Smooth muscle cell (in vitro differentiated cells): ENCODE results near the gene PPM1B. TPM values are rescaled to one million over a fixed set of nuclear protein-coding genes. Genes with fewer than 3 reads are reported as not detected.

ENCODE experiments used
- DNase-seq: peaks from one replicate; lab custom pipeline; 2025; ENCODE audit not compliant: unreplicated experiment; lab: John Stamatoyannopoulos, UW
- H2AFZ ChIP-seq: fragments of 200-600 bp; sonication (generic); 2 replicates; pipeline ENCODE4 v1.6.0; 2016; ENCODE audit warnings: antibody characterized with exemption, low read depth, mild to moderate bottlenecking
- H3F3A ChIP-seq: fragments of 200-600 bp; sonication (generic); 2 replicates; pipeline ENCODE4 v1.6.0; 2017; ENCODE audit warnings: antibody characterized with exemption, low read depth
- H3K27ac ChIP-seq: fragments of 200-600 bp; sonication (generic); 2 replicates; pipeline ENCODE4 v1.5.1; 2016; ENCODE audit warnings: low read depth, mild to moderate bottlenecking
- H3K27me3 ChIP-seq: fragments of 200-600 bp; sonication (generic); 2 replicates; pipeline ENCODE4 v1.6.1; 2016; ENCODE audit warnings: low read depth, mild to moderate bottlenecking
- H3K36me3 ChIP-seq: fragments of 200-600 bp; sonication (generic); 2 replicates; pipeline ENCODE4 v1.5.1; 2016; ENCODE audit warnings: low read depth
- H3K4me1 ChIP-seq: fragments of 200-600 bp; sonication (generic); 2 replicates; pipeline ENCODE4 v1.5.1; 2016; ENCODE audit warnings: low read depth
- H3K4me2 ChIP-seq: fragments of 200-600 bp; sonication (generic); 2 replicates; pipeline ENCODE4 v1.6.0; 2016; ENCODE audit warnings: mild to moderate bottlenecking
- H3K4me3 ChIP-seq: fragments of 200-600 bp; sonication (generic); 2 replicates; pipeline ENCODE4 v1.5.1; 2016; ENCODE audit warnings: mild to moderate bottlenecking
- H3K79me2 ChIP-seq: fragments of 200-600 bp; sonication (generic); 2 replicates; pipeline ENCODE4 v1.6.0; 2016; ENCODE audit warnings: low read depth, mild to moderate bottlenecking
- H3K9ac ChIP-seq: fragments of 200-600 bp; sonication (generic); 2 replicates; pipeline ENCODE4 v1.6.0; 2016; ENCODE audit warnings: low read depth
- H3K9me3 ChIP-seq: fragments of 200-600 bp; sonication (generic); replicated peaks from 2 replicates; pipeline ENCODE4 v1.5.1; 2016; ENCODE audit warnings: low read depth
- H4K20me1 ChIP-seq: fragments of 200-600 bp; sonication (generic); 2 replicates; pipeline ENCODE4 v1.6.0; 2016; ENCODE audit warnings: low read depth
- WGBS: methylation state at CpG from one replicate; pipeline ENCODE4 v1.1.7; 2016; ENCODE audit warnings: low lambda C conversion rate; 5-methylcytosine and 5-hydroxymethylcytosine counted together
- polyA plus RNA-seq: library from polyadenylated mRNA; unstranded; fragments of >200 nt; fragmentation: Nextera tagmentation; extraction: Ambion mirVana; gene quantifications from 2 replicates; pipeline ENCODE4 v1.2.1, GENCODE V29; 2016
- total RNA-seq: library from RNA; depleted of rRNA; stranded (reverse); fragments of >200 nt; gene quantifications from 2 replicates; pipeline ENCODE4 v1.2.3, GENCODE V29; 2014
- TF ChIP-seq, protein P1 (sequence below): fragments of 200-600 bp; sonication (generic); IDR thresholded peaks from 2 replicates; pipeline ENCODE4 v1.5.1; 2017; ENCODE audit warnings: borderline replicate concordance, mild to moderate bottlenecking, antibody characterized with exemption; ENCODE audit not compliant: insufficient read depth, poor library complexity, severe bottlenecking

PPM1B gene
- total and polyA plus RNA-seq, 2 experiments from 2014 or later: 20.8 to 27.0 TPM

DNA sequence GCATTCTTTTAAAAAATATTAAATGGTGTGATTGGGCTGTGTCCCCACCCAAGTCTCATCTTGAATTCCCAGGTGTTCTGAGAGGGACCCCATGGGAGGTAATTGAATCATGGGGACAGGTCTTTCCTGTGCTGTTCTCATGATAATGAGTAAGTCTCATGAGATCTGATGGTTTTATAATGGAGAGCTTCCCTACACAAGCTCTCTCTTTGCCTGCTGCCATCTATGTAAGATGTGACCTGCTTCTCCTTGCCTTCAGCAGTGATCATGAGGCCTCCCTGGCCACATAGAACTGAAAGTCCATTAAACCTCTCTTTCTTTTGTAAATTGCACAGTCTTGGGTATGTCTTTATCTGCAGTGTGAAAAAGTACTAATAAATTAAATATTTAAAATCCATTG is 10.3 kb downstream of the PPM1B start:
- Histone ChIP-seq H3K9me3 (no peaks in the 10 kb centered on the region), H3K36me3 (no peaks in the 10 kb centered on the region), H4K20me1 (peaks cover 99% of the 10 kb centered on the region), H3K4me3 (no peak overlapping the region), H2AFZ (no peak overlapping the region), H3K9ac (no peak overlapping the region), H3K27ac (no peak overlapping the region), H3K79me2 (peaks cover 89% of the 10 kb centered on the region), H3F3A (no peaks in the 10 kb centered on the region), H3K4me1 (no peaks in the 10 kb centered on the region), H3K4me2 (no peak overlapping the region), H3K27me3 (no peaks in the 10 kb centered on the region)
- TF ChIP-seq, protein P1, sequence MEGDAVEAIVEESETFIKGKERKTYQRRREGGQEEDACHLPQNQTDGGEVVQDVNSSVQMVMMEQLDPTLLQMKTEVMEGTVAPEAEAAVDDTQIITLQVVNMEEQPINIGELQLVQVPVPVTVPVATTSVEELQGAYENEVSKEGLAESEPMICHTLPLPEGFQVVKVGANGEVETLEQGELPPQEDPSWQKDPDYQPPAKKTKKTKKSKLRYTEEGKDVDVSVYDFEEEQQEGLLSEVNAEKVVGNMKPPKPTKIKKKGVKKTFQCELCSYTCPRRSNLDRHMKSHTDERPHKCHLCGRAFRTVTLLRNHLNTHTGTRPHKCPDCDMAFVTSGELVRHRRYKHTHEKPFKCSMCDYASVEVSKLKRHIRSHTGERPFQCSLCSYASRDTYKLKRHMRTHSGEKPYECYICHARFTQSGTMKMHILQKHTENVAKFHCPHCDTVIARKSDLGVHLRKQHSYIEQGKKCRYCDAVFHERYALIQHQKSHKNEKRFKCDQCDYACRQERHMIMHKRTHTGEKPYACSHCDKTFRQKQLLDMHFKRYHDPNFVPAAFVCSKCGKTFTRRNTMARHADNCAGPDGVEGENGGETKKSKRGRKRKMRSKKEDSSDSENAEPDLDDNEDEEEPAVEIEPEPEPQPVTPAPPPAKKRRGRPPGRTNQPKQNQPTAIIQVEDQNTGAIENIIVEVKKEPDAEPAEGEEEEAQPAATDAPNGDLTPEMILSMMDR: no peak
- DNase-seq: no peak

DNA sequence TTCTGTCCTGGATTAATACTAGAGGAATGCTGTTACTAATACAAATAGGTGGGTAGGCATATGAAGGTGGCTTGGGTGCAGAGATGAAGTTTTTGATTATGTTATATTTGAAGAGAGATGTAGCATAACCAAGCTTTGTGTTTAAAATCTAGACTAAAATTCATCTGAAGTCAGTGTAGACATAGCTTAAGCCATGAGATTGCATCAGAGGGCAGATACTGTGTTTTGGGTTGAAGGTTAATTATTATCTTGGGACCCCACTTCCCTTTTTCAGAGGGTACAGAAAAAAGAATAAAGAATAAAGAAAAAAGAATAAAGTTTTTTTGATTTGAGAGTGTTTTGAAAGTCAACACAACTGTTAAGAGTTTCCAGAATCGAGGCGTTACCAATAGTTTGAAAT is 13.0 kb downstream of the PPM1B start:
- DNase-seq: no peak
- no peak overlapping the region for H3K9ac ChIP-seq
- no peaks in the 10 kb centered on the region for H3K36me3 ChIP-seq
- no peaks in the 10 kb centered on the region for H3K4me1 ChIP-seq
- H3K27me3 ChIP-seq: no peaks in the 10 kb centered on the region
- no peaks in the 10 kb centered on the region for H3F3A ChIP-seq
- H3K4me3 ChIP-seq: no peak overlapping the region
- H3K27ac ChIP-seq: no peak overlapping the region
- TF ChIP-seq, protein P1: no peak
- no peaks in the 10 kb centered on the region for H3K9me3 ChIP-seq
- H3K79me2 ChIP-seq: peaks cover 91% of the 10 kb centered on the region
- no peak overlapping the region for H2AFZ ChIP-seq
- no peak overlapping the region for H3K4me2 ChIP-seq
- H4K20me1 ChIP-seq: peaks cover 99% of the 10 kb centered on the region
- WGBS: 98% methylated on average over 2 of the region's 2 CpGs

DNA sequence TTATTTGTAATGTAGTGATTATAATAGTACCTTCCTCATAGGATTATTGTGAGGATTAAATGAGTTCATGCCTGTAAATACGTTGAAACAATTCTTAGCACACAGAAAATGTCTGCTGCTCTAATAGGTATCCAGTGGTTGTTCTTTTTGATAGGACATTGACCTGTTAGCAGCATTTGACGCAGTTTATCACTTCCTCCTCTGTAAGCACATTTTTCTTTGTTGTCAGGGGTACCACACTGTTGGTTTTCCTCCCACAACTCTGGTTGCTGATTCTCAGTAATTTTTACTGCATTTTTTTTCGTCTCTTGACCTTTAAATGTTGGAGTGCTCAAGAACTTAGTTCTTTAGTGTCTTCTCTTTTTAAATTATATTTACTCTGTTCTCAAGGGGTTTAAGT is 15.4 kb downstream of the PPM1B start:
- no peaks in the 10 kb centered on the region for H3F3A ChIP-seq
- H3K36me3 ChIP-seq: no peaks in the 10 kb centered on the region
- no peaks in the 10 kb centered on the region for H3K9me3 ChIP-seq
- H3K4me3 ChIP-seq: no peak overlapping the region
- H3K27me3 ChIP-seq: no peaks in the 10 kb centered on the region
- H3K4me2 ChIP-seq: no peak overlapping the region
- peaks cover 99% of the 10 kb centered on the region for H4K20me1 ChIP-seq
- no peaks in the 10 kb centered on the region for H3K4me1 ChIP-seq
- peaks cover 88% of the 10 kb centered on the region for H3K79me2 ChIP-seq
- H3K27ac ChIP-seq: no peak overlapping the region
- no peak overlapping the region for H3K9ac ChIP-seq
- no peak for DNase-seq
- no peak overlapping the region for H2AFZ ChIP-seq
- WGBS: 88% methylated on average over 3 of the region's 3 CpGs
- TF ChIP-seq, protein P1: no peak

DNA sequence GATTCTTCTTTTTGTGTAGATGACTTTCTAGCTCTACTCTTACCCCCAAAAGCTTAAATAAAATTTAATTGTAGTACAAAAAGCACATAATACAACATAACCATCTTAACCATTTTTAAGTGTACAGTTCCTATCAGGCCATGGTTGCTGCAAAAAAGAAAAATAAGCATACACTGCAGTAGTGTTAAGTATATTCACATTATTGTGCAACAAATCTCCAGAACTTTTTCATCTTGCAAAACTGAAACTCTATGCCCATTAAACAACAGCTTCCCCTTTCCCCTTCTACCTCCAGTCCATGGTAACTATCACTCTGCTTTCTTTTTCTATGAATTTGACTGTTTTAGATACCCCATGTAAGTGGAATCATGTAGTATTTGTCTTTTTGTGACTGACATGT is 18.1 kb downstream of the PPM1B start:
- Histone ChIP-seq H4K20me1 (peaks cover 99% of the 10 kb centered on the region), H3K4me2 (no peak overlapping the region), H3K27ac (no peak overlapping the region), H3K79me2 (peaks cover 78% of the 10 kb centered on the region), H3K9me3 (no peaks in the 10 kb centered on the region), H3K9ac (no peak overlapping the region), H3K36me3 (no peaks in the 10 kb centered on the region), H3K4me3 (no peak overlapping the region), H3K27me3 (no peaks in the 10 kb centered on the region), H2AFZ (no peak overlapping the region), H3F3A (no peaks in the 10 kb centered on the region), H3K4me1 (no peaks in the 10 kb centered on the region)
- DNase-seq: no peak
- TF ChIP-seq, protein P1: no peak
